Measurements from ENCODE around the gene ABHD12. TPM values are rescaled to one million over a fixed set of nuclear protein-coding genes. Genes with fewer than 3 reads are reported as not detected.

ABHD12 gene
- polyA plus RNA-seq, 1 donor, result 50.4 TPM

GRCh38 chr20:25389401-25389857 lies 1.2 kb downstream of the ABHD12 start:
- DNase-seq, result no peak

DNA sequence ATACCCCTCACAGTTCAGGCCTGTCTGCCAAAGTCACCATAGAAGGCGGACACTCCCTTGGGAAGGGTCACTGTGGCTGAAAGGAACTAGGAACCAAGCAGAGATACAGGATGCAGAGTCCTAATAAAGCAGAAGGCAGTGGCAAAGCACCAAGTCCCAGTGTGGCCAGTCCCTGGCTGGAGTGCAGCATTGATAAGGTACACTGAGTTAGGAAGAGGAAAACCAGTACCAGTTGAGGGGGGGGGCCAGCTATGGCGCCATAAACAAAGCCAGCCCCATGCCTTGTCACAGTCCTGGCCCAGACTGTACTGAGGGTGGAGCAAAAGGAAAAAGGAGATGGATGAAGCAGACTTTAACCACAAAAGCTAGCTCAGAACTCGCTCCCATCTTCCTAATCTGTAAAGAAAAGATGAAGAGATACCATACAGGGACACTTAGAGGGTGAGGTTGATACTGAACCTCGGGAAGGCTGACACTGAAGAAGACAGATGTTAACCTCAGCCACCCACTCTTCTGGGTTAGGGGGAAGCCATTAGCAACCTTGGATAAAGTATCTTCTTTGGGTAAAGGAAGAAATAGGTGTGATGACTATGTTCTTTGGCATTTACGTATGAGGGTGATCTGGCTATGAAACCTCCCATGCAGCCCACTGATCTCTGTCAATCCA lies 7.8 kb downstream of the ABHD12 start:
- DNase-seq, result no peak

GRCh38 chr20:25380945-25381614 lies 9.6 kb downstream of the ABHD12 start:
- no peak for DNase-seq

DNA sequence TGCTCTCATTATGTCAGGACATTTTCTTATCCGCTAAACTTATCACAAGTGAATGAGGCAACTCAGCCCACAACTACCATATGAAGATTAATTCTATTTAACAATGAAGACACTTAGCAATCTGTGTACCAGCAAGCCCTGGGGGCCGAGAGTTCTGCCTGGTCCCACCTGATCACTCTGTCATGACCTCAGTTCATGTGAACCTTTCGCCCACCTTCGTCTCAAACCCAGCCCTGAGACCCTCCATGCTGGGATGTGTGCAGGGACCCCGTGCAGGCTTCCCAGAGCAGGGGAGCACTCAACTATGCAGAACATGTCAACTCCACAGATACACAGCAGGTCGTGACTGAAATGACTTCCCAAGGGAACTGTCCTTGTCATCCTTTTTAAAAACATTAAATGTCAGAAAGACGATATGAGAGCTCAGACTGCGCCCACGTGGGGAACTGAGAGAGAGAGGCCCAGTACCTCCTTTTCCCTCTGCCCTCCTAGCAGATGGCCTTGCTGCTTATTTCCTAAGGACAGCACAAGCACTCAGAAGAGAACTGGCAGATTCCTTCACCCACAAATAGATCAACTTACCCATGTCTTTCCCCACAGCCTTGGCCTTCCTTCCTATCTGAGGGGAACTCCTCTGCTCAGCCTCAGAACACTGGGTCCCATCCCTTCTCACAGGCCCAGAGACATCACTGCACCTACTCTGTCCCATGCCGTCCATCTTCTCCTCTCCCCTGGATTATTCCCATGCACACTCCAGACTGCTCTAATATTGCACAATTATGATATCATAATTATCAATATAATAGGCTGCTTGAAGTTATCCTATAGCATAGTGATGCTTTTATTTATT lies 11.5 kb downstream of the ABHD12 start:
- DNase-seq, result no peak

GRCh38 chr20:25378189-25378883 lies 12.3 kb downstream of the ABHD12 start:
- DNase-seq, result no peak

DNA sequence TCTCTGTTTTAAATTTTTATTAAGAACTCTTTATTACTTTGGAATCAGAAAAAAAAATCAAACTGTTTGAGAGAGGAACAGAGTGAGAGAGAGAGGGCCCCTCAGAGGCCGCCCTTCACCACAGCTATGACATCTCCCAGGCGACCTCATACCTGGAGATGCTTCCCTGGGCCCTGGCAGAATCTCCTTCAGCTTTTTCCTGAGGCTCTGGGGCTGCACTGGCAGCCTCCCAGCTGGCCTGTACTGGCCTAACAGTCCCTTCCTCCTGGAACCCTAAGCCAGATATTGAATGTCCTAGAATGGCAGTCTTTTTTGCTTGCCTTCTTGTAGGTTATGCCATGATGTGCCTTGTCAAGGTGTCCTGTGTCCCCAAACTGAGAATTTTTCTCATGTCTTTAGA lies 13.7 kb downstream of the ABHD12 start:
- DNase-seq, result no peak

- no peak for DNase-seq
Measured at GRCh38 chr20:25376236-25376635, 14.4 kb downstream of the ABHD12 start.

- no peak for DNase-seq
Measured at GRCh38 chr20:25374842-25375241, 15.8 kb downstream of the ABHD12 start.

DNA sequence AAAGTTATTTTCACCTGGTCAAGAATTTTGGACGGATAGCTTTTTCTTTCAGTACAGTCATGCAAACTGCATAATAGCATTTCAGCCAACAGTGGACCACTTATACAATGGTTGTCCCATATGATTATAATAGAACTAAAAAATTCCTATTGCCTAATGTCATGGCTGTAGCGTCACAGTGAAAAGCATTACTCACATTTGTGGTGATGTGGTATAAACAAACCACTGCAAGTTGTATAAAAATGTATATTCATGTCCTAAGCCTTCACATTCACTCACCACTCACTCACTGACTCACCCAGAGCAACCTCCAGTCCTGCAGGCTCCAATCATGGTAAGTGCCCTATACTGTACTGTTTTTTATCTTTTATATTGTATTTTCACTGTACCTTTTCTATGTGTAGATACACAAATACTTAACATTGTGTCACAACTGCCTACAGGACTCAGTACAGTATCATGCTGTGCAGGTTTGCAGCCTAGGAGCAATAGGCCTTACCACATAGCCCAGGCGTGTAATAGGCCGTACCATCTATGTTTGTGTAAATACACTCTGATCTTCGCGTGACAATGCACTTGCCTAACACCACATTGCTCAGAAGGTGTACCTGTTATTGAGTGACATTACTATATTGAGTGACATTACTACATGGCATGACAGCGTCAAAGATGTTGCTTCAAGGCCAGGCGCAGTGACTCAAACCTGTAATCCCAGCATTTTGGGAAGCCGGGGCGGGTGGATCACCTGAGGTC lies 17.9 kb downstream of the ABHD12 start:
- no peak for DNase-seq

DNA sequence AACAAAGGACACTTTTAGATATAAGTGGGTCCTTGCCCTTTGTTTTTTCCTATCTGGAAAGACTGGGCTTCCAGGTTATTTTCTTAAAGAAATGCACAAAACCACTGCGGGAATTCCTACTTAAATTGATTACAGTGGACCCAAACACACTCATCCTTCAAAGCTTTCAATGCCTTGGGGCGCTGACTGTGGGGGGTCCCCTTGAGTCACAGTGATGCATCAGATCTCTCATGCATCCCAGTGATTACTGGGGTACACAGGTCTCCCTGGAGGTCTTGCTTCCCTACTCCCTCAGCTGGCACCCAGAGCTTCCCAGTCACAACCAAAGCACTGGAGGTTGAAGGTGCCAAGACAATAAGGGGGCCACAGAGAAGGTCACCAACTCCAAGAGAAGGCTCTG lies 20.7 kb downstream of the ABHD12 start:
- no peak for DNase-seq

- DNase-seq, result no peak
Measured at GRCh38 chr20:25369529-25369928, 21.1 kb downstream of the ABHD12 start.

GRCh38 chr20:25368976-25369375 lies 21.7 kb downstream of the ABHD12 start:
- DNase-seq, result no peak

DNA sequence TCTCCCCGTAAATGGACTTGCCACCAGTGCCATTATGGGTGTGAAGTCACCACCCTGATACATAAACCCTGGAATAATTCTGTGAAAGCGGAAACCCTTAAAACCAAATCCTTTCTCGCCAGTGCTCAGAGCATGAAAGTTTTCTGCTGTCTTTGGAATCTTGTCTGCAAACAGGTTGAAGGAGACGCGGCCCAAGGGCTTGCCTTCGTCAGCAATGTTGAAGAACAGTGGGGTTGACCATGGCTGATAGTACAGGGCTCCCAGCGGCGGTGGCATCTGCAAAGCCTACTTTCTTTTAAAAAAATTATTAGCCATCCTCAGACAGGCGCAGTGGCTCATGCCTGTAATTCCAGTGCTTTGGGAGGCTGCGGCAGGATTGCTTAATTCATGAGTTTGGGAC lies 22.1 kb downstream of the ABHD12 start:
- DNase-seq, result no peak

DNA sequence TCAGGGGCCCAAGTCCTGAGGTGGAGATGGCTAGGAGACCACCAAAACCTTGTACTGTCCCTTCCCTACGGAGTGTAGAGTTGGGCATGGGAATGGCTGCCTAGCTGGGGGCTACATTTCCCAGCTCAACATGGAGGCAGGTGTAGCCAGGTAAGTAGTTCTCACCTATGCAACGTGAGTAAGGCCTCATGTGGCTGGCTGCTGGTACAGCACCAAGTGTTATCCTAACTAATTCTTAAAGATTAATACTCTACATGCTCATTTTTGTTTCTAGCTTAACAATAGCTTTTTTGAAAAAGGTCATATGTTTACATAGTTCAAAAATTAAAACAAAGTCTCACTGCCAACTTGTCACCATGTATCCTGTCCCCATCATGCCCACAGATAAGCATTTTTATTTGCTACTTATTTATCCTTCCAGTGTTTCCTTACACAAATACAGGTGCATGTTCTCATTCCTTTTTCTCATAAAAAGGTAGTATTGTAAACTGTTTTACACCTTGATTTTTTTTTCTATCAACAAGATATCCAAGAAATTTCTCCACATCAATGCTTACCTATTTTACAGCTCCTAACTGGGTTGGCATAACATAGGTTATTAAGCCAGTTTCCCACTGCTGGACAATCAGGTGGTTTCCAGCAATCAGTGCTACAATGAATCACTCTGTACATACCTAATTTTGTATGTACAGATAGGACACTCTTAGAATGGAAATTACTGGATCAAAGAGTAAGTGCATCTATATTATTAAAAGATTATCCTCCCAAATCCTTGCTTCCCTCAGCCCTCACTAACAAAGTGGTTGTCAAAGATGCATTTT lies 25.5 kb downstream of the ABHD12 start:
- no peak for DNase-seq

GRCh38 chr20:25364180-25364788 lies 26.4 kb downstream of the ABHD12 start:
- DNase-seq, result no peak

- no peak for DNase-seq
Measured at GRCh38 chr20:25361287-25361683, 29.4 kb downstream of the ABHD12 start.

DNA sequence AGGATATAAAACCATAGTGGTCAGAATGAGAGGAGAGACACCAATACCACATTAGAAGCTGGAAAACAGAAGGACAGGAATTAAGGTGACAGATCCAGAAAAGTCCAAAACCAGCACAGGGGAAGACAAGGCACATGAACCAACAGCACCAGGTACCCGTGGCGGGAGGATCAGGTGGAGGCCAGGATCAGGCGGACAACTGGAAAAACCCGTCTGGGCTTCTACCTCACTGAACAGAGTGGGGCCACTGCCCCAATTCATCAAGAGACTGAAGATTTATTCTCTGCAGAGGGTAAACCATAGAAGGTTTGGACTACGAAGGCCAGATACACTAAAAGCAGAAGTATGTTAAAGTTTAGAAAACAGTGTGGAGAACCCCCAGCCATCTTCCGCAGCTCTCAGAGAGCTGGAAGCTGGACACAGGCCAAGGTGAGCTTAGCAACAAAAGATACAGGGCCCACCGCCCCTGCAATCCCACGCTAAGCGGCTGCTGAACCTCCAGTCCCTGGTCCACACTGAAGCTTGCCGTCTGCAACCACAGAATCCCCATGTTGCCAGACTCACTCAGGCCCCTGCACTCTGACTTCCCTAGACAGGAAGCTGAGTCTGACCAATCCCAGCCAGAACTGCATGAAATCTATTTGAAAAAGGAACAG lies 29.9 kb downstream of the ABHD12 start:
- DNase-seq, result no peak

- DNase-seq, result no peak
Measured at GRCh38 chr20:25356271-25356933, 34.2 kb downstream of the ABHD12 start.

DNA sequence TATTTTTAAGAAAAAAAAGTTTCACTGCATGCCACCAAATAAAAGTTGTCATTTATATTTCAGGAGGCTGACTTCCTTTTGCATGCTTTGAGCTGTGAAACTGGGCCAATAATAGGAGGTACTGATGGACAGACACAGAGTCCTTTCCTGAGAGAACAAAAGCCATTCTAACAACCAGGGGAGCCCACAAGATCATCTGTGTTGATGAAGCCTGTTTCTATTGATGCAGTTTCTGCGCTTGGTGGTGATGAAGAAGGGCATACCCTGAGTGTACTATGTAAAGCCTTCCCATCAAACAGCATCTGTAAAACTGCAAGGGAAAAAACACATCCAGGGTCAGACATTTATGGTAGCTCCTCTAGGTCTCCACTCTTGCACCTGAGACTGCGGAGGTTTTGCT lies 34.8 kb downstream of the ABHD12 start:
- no peak for DNase-seq

Measured in left kidney (tissue), 2 donors.